PC-9 (cell line): ENCODE measurements around the gene PRKCH.

Source experiments
- CTCF ChIP-seq: fragments of 200-600 bp; sonication (generic); conservative IDR thresholded peaks from 2 replicates; pipeline ENCODE4 v1.6.1; 2017; ENCODE audit warnings: mixed run types, antibody characterized with exemption, mild to moderate bottlenecking, moderate library complexity
- EZH2 ChIP-seq: fragments of 200-600 bp; sonication (generic); IDR thresholded peaks from 2 replicates; pipeline ENCODE4 v1.8.0; 2017; ENCODE audit warnings: antibody characterized with exemption, low read depth

- TF ChIP-seq CTCF (no peak), EZH2 (no peak)
Observed at GRCh38 chr14:61437381-61437780, 116.0 kb downstream of the PRKCH start.
